CD14-positive monocyte (primary cell): Measurements from ENCODE around the gene CREG2. TPM values are rescaled to one million over a fixed set of nuclear protein-coding genes. Genes with fewer than 3 reads are reported as not detected.
A peak's percentile ranks its signal among the peaks of the same experiment; 100 is the strongest.

Experiments used
- DNase-seq, 3 donors: peaks; one replicate each; pipeline ENCODE4 v3.0.0-alpha.2; 2011 to 2022
- H2AFZ ChIP-seq: 2 replicates; pipeline ENCODE4 v1.6.0; 2012; ENCODE audit warnings: mild to moderate bottlenecking, low read depth, low read length, inconsistent platforms; ENCODE audit not compliant: insufficient read depth, poor library complexity, severe bottlenecking
- H3K27ac ChIP-seq, 2 donors: 1 replicate in 1 of 2; 2 replicates in 1 of 2; pipeline ENCODE4 v1.5.1; 2012 to 2013; ENCODE audit warnings: low read length in 2 of 2, control low read depth in 1 of 2, inconsistent platforms in 1 of 2, low read depth in 1 of 2, mild to moderate bottlenecking in 1 of 2
- H3K27me3 ChIP-seq, 2 donors: one replicate each; pipeline versions ENCODE4 v1.6.0 to v1.6.1; 2011 to 2013; ENCODE audit warnings: low read length in 2 of 2; ENCODE audit not compliant: control insufficient read depth in 2 of 2, insufficient read depth in 2 of 2
- H3K36me3 ChIP-seq, 2 donors: replicated peaks in 1 of 2; 1 replicate in 1 of 2; 2 replicates in 1 of 2; pipeline versions ENCODE4 v1.5.1 to v1.6.1; 2012 to 2013; ENCODE audit warnings: low read length in 2 of 2, control low read depth in 1 of 2, inconsistent platforms in 1 of 2, mild to moderate bottlenecking in 1 of 2; ENCODE audit not compliant: insufficient read depth in 2 of 2, control insufficient read depth in 1 of 2
- H3K4me1 ChIP-seq, 2 donors: 1 replicate in 1 of 2; 2 replicates in 1 of 2; pipeline versions ENCODE4 v1.5.1 to v1.6.1; 2012 to 2013; ENCODE audit warnings: low read length in 2 of 2, control low read depth in 1 of 2, inconsistent platforms in 1 of 2, mild to moderate bottlenecking in 1 of 2, moderate library complexity in 1 of 2; ENCODE audit not compliant: insufficient read depth in 2 of 2, control insufficient read depth in 1 of 2
- H3K4me2 ChIP-seq: replicated peaks from 2 replicates; pipeline ENCODE3; 2012; ENCODE audit warnings: low read length, moderate library complexity, mild to moderate bottlenecking; ENCODE audit not compliant: poor library complexity, severe bottlenecking; ENCODE audit errors: extremely low read depth
- H3K4me3 ChIP-seq, 3 experiments: fragments of 200-600 bp in 1 of 3; sonication (generic) in 1 of 3; replicated peaks in 1 of 3; 1 replicate in 2 of 3; 2 replicates in 1 of 3; pipeline ENCODE4 v1.5.1; 2011 to 2013; ENCODE audit warnings: low read length in 3 of 3, mild to moderate bottlenecking in 3 of 3, control low read depth in 2 of 3, low read depth in 2 of 3, inconsistent platforms in 1 of 3, moderate library complexity in 1 of 3
- H3K79me2 ChIP-seq: 2 replicates; pipeline ENCODE4 v1.6.0; 2012; ENCODE audit warnings: mild to moderate bottlenecking, control low read depth, inconsistent platforms, low read length, moderate library complexity; ENCODE audit not compliant: insufficient read depth
- H3K9ac ChIP-seq: 2 replicates; pipeline ENCODE4 v1.6.0; 2017; ENCODE audit warnings: low read length, mild to moderate bottlenecking; ENCODE audit not compliant: insufficient read depth, poor library complexity, severe bottlenecking
- H3K9me3 ChIP-seq, 2 donors: replicated peaks in 1 of 2; 1 replicate in 1 of 2; 2 replicates in 1 of 2; pipeline versions ENCODE4 v1.5.1 to v1.6.1; 2012 to 2013; ENCODE audit warnings: low read length in 2 of 2, control low read depth in 1 of 2; ENCODE audit not compliant: control insufficient read depth in 1 of 2, insufficient read depth in 1 of 2
- H4K20me1 ChIP-seq: 2 replicates; pipeline ENCODE4 v1.6.0; 2012; ENCODE audit warnings: mild to moderate bottlenecking, low read length, control low read depth, moderate library complexity; ENCODE audit not compliant: insufficient read depth
- H3K27ac Mint-ChIP-seq, 7 donors: one replicate each; pipeline ENCODE4 v1.8.0; 2020; ENCODE audit warnings: mild to moderate bottlenecking in 7 of 7, mixed read lengths in 7 of 7, moderate library complexity in 6 of 7, inconsistent platforms in 2 of 7
- H3K27me3 Mint-ChIP-seq, 3 donors: one replicate each; pipeline ENCODE4 v1.8.0; 2021 to 2022; ENCODE audit warnings: low read depth in 3 of 3, mild to moderate bottlenecking in 3 of 3, mixed read lengths in 3 of 3, moderate library complexity in 3 of 3, inconsistent platforms in 1 of 3
- H3K36me3 Mint-ChIP-seq, 2 donors: one replicate each; pipeline ENCODE4 v1.8.0; 2020; ENCODE audit warnings: mixed read lengths in 2 of 2, inconsistent platforms in 1 of 2, mild to moderate bottlenecking in 1 of 2
- H3K4me1 Mint-ChIP-seq: one replicate; pipeline ENCODE4 v1.8.0; 2020; ENCODE audit warnings: mild to moderate bottlenecking, mixed read lengths
- H3K4me3 Mint-ChIP-seq, 2 donors: one replicate each; pipeline ENCODE4 v1.8.0; 2020; ENCODE audit warnings: mild to moderate bottlenecking in 2 of 2, mixed read lengths in 2 of 2, moderate library complexity in 1 of 2
- H3K9me3 Mint-ChIP-seq, 7 donors: one replicate each; pipeline ENCODE4 v1.8.0; 2020 to 2022; ENCODE audit warnings: mixed read lengths in 7 of 7, mild to moderate bottlenecking in 6 of 7, moderate library complexity in 6 of 7, inconsistent platforms in 2 of 7
- CTCF ChIP-seq: fragments of 200-600 bp; IDR thresholded peaks from one replicate; pipeline ENCODE4 v1.8.0; 2022; ENCODE audit warnings: antibody characterized with exemption, mild to moderate bottlenecking
- WGBS: methylation state at CpG from one replicate; pipeline ENCODE4 v1.1.5; 2013; ENCODE audit warnings: missing lambda C conversion rate; ENCODE audit not compliant: insufficient coverage; 5-methylcytosine and 5-hydroxymethylcytosine counted together
- intact Hi-C, 2 donors: fragments of 100-400 bp; cut with micrococcal nuclease; formaldehyde crosslinking; loops; one replicate each; pipeline versions ENCODE4 v1.15.0 to v1.15.1; 2023
- polyA plus RNA-seq, 3 donors: library from polyadenylated mRNA; depleted of rRNA in 1 of 3; unstranded in 2 of 3; stranded (reverse) in 1 of 3; fragments of 300-500 nt in 2 of 3; fragments of >200 nt in 1 of 3; fragmentation: Illumina TruSeq in 2 of 3; gene quantifications; 1 replicate in 2 of 3; 2 replicates in 1 of 3; pipeline ENCODE4 v1.2.3, GENCODE V29; 2012 to 2021

CREG2 gene
- polyA plus RNA-seq, 3 donors = not detected

- Mint-ChIP-seq H3K4me3 (peak overlapping the region in 1 of 2 donors; percentile 79), H3K4me1 (peaks cover 40% of the 10 kb centered on the region), H3K27ac (peak overlapping the region in 6 of 7 donors; percentile 14 to 63 (median 38)), H3K27me3 (peaks cover 1 to 19% (median 10%) of the 10 kb centered on the region in 3 donors), H3K9me3 (peaks cover 0 to 4% (median 0%) of the 10 kb centered on the region in 7 donors), H3K36me3 (peaks cover 6 to 12% of the 10 kb centered on the region in 2 donors)
- Histone ChIP-seq H3K27me3 (no peaks in the 10 kb centered on the region), H2AFZ (no peak overlapping the region), H3K4me2 (peak overlapping the region; percentile 36), H3K9me3 (no peaks in the 10 kb centered on the region), H3K4me1 (peaks cover 27 to 33% of the 10 kb centered on the region in 2 donors), H3K9ac (no peak overlapping the region), H3K4me3 (no peak overlapping the region), H3K36me3 (no peaks in the 10 kb centered on the region), H3K79me2 (no peaks in the 10 kb centered on the region), H3K27ac (no peak overlapping the region), H4K20me1 (no peaks in the 10 kb centered on the region)
- TF ChIP-seq CTCF = no peak
- peak; percentile 40 to 82 (median 74) for DNase-seq
- intact Hi-C loops = loop anchor here in 1 of 2 donors (10.0 kb wide), 1 partner anchor 55 kb away; no protein-coding TSS in a partner anchor
- 0% methylated on average over 3 of the region's 8 CpGs for WGBS
Observed at GRCh38 chr2:101400048-101400447, 12.7 kb upstream of the CREG2 start.

- Mint-ChIP-seq H3K9me3 (peaks cover 0 to 4% (median 0%) of the 10 kb centered on the region in 7 donors), H3K27ac (peak overlapping the region in 5 of 7 donors; percentile 30 to 63 (median 38)), H3K4me1 (peaks cover 34% of the 10 kb centered on the region), H3K4me3 (peak overlapping the region in 1 of 2 donors; percentile 15), H3K27me3 (peaks cover 1 to 16% (median 8%) of the 10 kb centered on the region in 3 donors), H3K36me3 (peaks cover 6 to 12% of the 10 kb centered on the region in 2 donors)
- H2AFZ ChIP-seq = no peak overlapping the region
- TF ChIP-seq CTCF = no peak
- no peaks in the 10 kb centered on the region for H3K27me3 ChIP-seq
- H3K4me1 ChIP-seq = peaks cover 20 to 26% of the 10 kb centered on the region in 2 donors
- no peak overlapping the region for H3K27ac ChIP-seq
- 96% methylated on average over 7 of the region's 11 CpGs for WGBS
- DNase-seq = peak; percentile 37 to 65 (median 49)
- H4K20me1 ChIP-seq = no peaks in the 10 kb centered on the region
- H3K9me3 ChIP-seq = no peaks in the 10 kb centered on the region
- no peaks in the 10 kb centered on the region for H3K36me3 ChIP-seq
- no peaks in the 10 kb centered on the region for H3K79me2 ChIP-seq
- H3K4me3 ChIP-seq = no peak overlapping the region
- no peak overlapping the region for H3K9ac ChIP-seq
- intact Hi-C loops = no loop called here
- H3K4me2 ChIP-seq = peak overlapping the region; percentile 36
Observed at GRCh38 chr2:101399021-101399799, 11.9 kb upstream of the CREG2 start.
